ENCODE data around the gene LINGO1. TPM values are rescaled to one million over a fixed set of nuclear protein-coding genes. Genes with fewer than 3 reads are reported as not detected.

LINGO1 gene
- total and polyA plus RNA-seq, 9 of the 15 experiments (the other 6 are each of a cell fraction or from before 2014, with no cell fraction given): 0.07 to 15.3 (median 2.1) TPM

DNA sequence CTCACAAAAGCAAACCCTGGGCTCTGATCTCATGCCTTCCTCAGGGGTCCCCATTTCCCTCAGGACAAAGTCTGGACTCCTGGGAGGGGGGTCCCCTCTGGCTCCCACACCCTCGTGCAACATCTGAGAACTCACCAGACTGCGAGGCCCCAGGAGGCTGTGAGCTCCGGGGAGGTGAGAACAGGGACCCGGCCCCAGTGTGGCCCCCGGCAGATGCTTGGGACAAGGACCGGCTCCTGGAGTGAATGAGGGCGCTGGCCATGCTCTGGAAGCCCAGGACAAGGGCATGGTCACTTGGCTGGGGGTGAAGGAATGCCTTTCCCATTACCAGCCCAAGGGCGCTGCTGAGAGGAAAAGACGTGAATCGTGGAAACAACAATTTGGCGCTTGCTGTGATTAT lies 48.0 kb downstream of the LINGO1 start:
- ATAC-seq: no peak
- no peaks in the 10 kb centered on the region for H3K36me3 ChIP-seq (ENCODE audit: control insufficient read depth, insufficient read depth, low read length)
- no peak overlapping the region for H3K27ac ChIP-seq (ENCODE audit: extremely low read depth, low read depth, low read length)
- intact Hi-C loops (cut with micrococcal nuclease): loop anchor here (1.0 kb wide), 1 partner anchor 41 kb away; no protein-coding TSS in a partner anchor
- in situ Hi-C loops (cut with MboI): no loop called here
- POLR2A ChIA-PET: interaction anchor here (0.6 to 1.4 kb wide), 3 partner anchors 18 to 750 kb away, joined by 3 read pairs; no protein-coding TSS in a partner anchor
- no peaks in the 10 kb centered on the region for H3K9me1 ChIP-seq (ENCODE audit: control insufficient read depth, insufficient read depth, low read length)
- 1% methylated on average over 10 of the region's 11 CpGs for WGBS (ENCODE audit: insufficient coverage, low coverage, missing lambda C conversion rate)
- 0 out of 2 replicates have a peak, but pooled peaks have one; percentile 8 for TF ChIP-seq EZH2 (IDR thresholded peaks at IDR 0.05; ENCODE audit: borderline replicate concordance, low read depth, low read length)
- no peak for TF ChIP-seq ARHGAP35 (IDR thresholded peaks at IDR 0.05; ENCODE audit: partially characterized antibody)
- H4K20me1 ChIP-seq (replicated peaks; ENCODE audit: control insufficient read depth, insufficient read depth, low read length): no peaks in the 10 kb centered on the region; the same call in 1 of the 2 replicates
- peaks cover 54 to 69% of the 10 kb centered on the region in 2 experiments for H3K27me3 ChIP-seq (ENCODE audit: control insufficient read depth in 2 of 2, insufficient read depth in 2 of 2, low read length in 2 of 2)
- no peaks in the 10 kb centered on the region for H3K4me1 ChIP-seq (replicated peaks in 1 of 2; ENCODE audit: control insufficient read depth in 2 of 2, insufficient read depth in 2 of 2, low read length in 2 of 2)
- DNase-seq (ENCODE audit: extremely low read depth in 1 of 4, low spot score in 3 of 4): no peak
- 0 out of 2 replicates have a peak overlapping the region, but pooled peaks have one; percentile 45 for H2AFZ ChIP-seq (ENCODE audit: low read depth, low read length)
- H3K4me2 ChIP-seq (ENCODE audit: insufficient read depth, low read length): no peak overlapping the region
- no peaks in the 10 kb centered on the region for H3K9me3 ChIP-seq (replicated peaks; ENCODE audit: control insufficient read depth, insufficient read depth, low read depth, low read length)
- no peaks in the 10 kb centered on the region for H3K79me2 ChIP-seq (ENCODE audit: control insufficient read depth, insufficient read depth, low read length)
- FAIRE-seq: no peak
- H3K4me3 ChIP-seq: no peak overlapping the region
- BruUV-seq (replicated peaks): no TSS peak
- CTCF ChIA-PET (ENCODE audit: low intra/inter-chr PET ratio): interaction anchor here (0.7 kb wide), 1 partner anchor 466 kb away, joined by 3 read pairs; no protein-coding TSS in a partner anchor
- no peak overlapping the region for H3K9ac ChIP-seq (ENCODE audit: insufficient read depth in 1 of 2, low read depth in 2 of 2, low read length in 2 of 2)

DNA sequence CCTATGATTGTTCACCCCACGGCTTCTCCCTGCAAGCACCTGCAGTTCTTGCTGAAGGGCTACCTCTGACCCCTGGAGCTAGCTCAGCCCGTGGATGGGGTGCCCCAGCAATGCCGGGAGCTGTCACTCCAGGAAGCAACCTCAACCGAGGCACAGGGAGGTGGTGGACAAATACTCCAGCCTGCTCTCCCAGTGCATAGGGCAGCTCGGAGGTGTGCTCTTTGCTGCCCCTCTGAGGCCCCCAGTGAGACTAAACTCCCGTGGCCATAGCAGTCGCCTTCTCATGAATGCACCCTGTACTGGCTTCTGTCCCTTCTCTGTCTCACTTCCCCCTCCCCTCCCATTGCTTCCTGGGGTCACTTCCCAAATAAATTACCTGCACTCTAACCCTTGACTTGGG lies 48.5 kb downstream of the LINGO1 start:
- H2AFZ ChIP-seq (ENCODE audit: low read depth, low read length): 0 out of 2 replicates have a peak overlapping the region, but pooled peaks have one; percentile 45
- H3K36me3 ChIP-seq (ENCODE audit: control insufficient read depth, insufficient read depth, low read length): no peaks in the 10 kb centered on the region
- no peaks in the 10 kb centered on the region for H3K9me1 ChIP-seq (ENCODE audit: control insufficient read depth, insufficient read depth, low read length)
- no peaks in the 10 kb centered on the region for H3K9me3 ChIP-seq (replicated peaks; ENCODE audit: control insufficient read depth, insufficient read depth, low read depth, low read length)
- peak; percentile 97 for ATAC-seq
- ChIA-PET CTCF (ENCODE audit: low intra/inter-chr PET ratio) (interaction anchor here (0.7 kb wide), 1 partner anchor 466 kb away, joined by 3 read pairs; no protein-coding TSS in a partner anchor), POLR2A (interaction anchor here (0.6 to 1.4 kb wide), 5 partner anchors 15 to 750 kb away, joined by 3 read pairs; no protein-coding TSS in a partner anchor)
- in situ Hi-C loops (cut with MboI) (no loop called here), intact Hi-C loops (cut with micrococcal nuclease) (loop anchor here (1.0 kb wide), 1 partner anchor 41 kb away; no protein-coding TSS in a partner anchor)
- DNase-seq (ENCODE audit: extremely low read depth in 1 of 4, low spot score in 3 of 4): peak; percentile 51 to 59 (median 53)
- no peak overlapping the region for H3K9ac ChIP-seq (ENCODE audit: insufficient read depth in 1 of 2, low read depth in 2 of 2, low read length in 2 of 2)
- no TSS peak for BruUV-seq (replicated peaks)
- 1% methylated on average over 7 of the region's 7 CpGs for WGBS (ENCODE audit: insufficient coverage, low coverage, missing lambda C conversion rate)
- H3K4me3 ChIP-seq: no peak overlapping the region
- H4K20me1 ChIP-seq (replicated peaks; ENCODE audit: control insufficient read depth, insufficient read depth, low read length): no peaks in the 10 kb centered on the region; the same call in 1 of the 2 replicates
- H3K27ac ChIP-seq (ENCODE audit: extremely low read depth, low read depth, low read length): no peak overlapping the region
- H3K27me3 ChIP-seq (ENCODE audit: control insufficient read depth in 2 of 2, insufficient read depth in 2 of 2, low read length in 2 of 2): peaks cover 53 to 72% of the 10 kb centered on the region in 2 experiments
- no peaks in the 10 kb centered on the region for H3K4me1 ChIP-seq (replicated peaks in 1 of 2; ENCODE audit: control insufficient read depth in 2 of 2, insufficient read depth in 2 of 2, low read length in 2 of 2)
- peak; percentile 85 for FAIRE-seq
- H3K79me2 ChIP-seq (ENCODE audit: control insufficient read depth, insufficient read depth, low read length): no peaks in the 10 kb centered on the region
- H3K4me2 ChIP-seq (ENCODE audit: insufficient read depth, low read length): no peak overlapping the region
- TF ChIP-seq, protein P1, sequence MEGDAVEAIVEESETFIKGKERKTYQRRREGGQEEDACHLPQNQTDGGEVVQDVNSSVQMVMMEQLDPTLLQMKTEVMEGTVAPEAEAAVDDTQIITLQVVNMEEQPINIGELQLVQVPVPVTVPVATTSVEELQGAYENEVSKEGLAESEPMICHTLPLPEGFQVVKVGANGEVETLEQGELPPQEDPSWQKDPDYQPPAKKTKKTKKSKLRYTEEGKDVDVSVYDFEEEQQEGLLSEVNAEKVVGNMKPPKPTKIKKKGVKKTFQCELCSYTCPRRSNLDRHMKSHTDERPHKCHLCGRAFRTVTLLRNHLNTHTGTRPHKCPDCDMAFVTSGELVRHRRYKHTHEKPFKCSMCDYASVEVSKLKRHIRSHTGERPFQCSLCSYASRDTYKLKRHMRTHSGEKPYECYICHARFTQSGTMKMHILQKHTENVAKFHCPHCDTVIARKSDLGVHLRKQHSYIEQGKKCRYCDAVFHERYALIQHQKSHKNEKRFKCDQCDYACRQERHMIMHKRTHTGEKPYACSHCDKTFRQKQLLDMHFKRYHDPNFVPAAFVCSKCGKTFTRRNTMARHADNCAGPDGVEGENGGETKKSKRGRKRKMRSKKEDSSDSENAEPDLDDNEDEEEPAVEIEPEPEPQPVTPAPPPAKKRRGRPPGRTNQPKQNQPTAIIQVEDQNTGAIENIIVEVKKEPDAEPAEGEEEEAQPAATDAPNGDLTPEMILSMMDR (IDR thresholded peaks at IDR 0.05 in 2 of 3, conservative IDR thresholded peaks at IDR 0.05 in 1 of 3; ENCODE audit: insufficient read depth in 2 of 3, low read depth in 1 of 3, low read length in 3 of 3): peak; percentile 58 to 63 (median 60)
- TF ChIP-seq ZNF76 (CRISPR knock-in tag; IDR thresholded peaks at IDR 0.05; ENCODE audit: borderline replicate concordance): no peak
- peak in 1 of 2 experiments; percentile 60; a peak in 2 of 4 replicates for TF ChIP-seq RAD21 (CRISPR knock-in tag; conservative IDR thresholded peaks at IDR 0.05 in 1 of 2, IDR thresholded peaks at IDR 0.05 in 1 of 2)
- 0 out of 2 replicates have a peak, but pooled peaks have one; percentile 14 for TF ChIP-seq SMC3 (conservative IDR thresholded peaks at IDR 0.05; ENCODE audit: insufficient read depth, low read depth, low read length)
